ENCODE results near the gene SPAG17.

DNA sequence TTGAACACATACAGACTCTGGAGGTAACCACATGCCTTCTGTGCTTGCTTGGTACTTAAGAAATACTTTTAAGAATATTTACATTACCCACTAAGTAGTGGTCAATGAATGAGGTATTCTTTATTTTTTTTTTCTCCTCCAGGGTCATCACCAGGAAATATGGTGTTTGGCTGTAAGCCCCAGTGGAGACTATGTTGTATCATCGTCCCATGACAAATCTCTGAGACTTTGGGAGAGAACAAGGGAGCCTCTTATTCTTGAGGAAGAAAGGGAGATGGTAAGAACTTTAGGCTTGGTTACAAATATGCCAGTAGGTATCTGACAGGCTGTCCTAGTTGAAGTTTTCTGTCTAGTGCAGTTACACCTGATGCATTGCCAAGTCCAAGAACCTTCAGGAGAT lies 232.6 kb downstream of the SPAG17 start:
- TF ChIP-seq, protein P1, sequence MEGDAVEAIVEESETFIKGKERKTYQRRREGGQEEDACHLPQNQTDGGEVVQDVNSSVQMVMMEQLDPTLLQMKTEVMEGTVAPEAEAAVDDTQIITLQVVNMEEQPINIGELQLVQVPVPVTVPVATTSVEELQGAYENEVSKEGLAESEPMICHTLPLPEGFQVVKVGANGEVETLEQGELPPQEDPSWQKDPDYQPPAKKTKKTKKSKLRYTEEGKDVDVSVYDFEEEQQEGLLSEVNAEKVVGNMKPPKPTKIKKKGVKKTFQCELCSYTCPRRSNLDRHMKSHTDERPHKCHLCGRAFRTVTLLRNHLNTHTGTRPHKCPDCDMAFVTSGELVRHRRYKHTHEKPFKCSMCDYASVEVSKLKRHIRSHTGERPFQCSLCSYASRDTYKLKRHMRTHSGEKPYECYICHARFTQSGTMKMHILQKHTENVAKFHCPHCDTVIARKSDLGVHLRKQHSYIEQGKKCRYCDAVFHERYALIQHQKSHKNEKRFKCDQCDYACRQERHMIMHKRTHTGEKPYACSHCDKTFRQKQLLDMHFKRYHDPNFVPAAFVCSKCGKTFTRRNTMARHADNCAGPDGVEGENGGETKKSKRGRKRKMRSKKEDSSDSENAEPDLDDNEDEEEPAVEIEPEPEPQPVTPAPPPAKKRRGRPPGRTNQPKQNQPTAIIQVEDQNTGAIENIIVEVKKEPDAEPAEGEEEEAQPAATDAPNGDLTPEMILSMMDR (IDR thresholded peaks at IDR 0.05; ENCODE audit: insufficient read depth, low read length, poor library complexity, severe bottlenecking), result no peak
- no peak for TF ChIP-seq EZH2phosphoT487 (conservative IDR thresholded peaks at IDR 0.05; ENCODE audit: low read length)
